Measurements from ENCODE around the gene BDP1.
"Not testable (repeated sequence)": the region's sequence is repeated elsewhere in the genome, so short reads cannot be mapped to it uniquely, and the experiment has no call there.

Gene BDP1

GRCh38 chr5:71575588-71575987 is 120.1 kb downstream of the BDP1 start:
- not testable (repeated sequence) for DNase-seq

- DNase-seq: no peak
These were observed 120.8 kb downstream of the BDP1 start for GRCh38 chr5:71576241-71576640.

DNA sequence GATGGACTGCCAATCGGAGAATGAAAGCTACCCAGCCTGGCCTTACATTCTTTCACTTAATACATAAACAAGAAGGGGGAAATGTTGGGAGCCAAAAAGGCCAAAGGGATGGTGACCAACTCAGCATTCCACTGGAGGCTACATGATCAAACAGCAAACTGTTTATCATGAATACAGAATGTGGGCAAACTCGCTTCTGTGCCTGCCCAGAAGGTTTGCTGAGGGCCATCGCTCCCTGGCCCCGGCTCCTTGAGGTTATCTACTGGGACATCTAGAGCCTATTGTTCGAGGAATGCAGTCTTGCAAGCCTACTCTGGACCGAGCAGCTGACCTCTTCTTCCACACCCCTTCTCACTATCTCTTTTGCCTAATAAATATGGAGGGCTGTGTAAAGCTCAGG is 122.4 kb downstream of the BDP1 start:
- DNase-seq: not testable (repeated sequence)

DNA sequence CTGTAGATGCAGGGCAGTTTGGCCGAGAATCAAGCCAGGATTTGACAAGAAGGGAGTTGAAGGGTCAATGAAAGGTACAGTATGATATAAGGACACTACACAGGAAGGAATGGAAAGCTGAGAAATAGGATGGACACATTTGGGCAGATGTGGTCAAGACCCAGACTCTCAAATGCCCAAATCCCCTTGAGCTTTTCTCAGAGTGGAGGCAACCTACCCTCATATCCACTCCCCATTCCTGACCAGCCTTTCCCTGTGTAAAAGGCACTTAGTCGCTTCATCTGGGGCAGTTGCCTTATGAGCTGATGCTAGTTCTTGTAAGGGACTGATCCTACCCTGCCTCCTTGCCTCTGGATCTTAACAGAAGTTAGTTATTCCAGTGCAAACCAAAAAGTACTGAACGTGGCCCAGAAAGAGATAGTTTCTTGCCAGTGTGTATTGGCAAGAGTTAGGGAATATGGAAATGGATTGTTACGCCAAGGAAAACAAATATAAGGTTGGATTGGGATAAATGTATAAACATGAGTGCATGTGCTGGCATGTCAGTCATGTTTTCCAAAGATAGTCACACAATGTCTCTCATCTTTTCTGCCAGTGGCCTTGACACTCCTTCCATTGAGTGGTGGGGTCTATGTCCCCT is 127.6 kb downstream of the BDP1 start:
- DNase-seq: no peak

- DNase-seq: no peak
These were observed 130.8 kb downstream of the BDP1 start for GRCh38 chr5:71586052-71586940.

DNA sequence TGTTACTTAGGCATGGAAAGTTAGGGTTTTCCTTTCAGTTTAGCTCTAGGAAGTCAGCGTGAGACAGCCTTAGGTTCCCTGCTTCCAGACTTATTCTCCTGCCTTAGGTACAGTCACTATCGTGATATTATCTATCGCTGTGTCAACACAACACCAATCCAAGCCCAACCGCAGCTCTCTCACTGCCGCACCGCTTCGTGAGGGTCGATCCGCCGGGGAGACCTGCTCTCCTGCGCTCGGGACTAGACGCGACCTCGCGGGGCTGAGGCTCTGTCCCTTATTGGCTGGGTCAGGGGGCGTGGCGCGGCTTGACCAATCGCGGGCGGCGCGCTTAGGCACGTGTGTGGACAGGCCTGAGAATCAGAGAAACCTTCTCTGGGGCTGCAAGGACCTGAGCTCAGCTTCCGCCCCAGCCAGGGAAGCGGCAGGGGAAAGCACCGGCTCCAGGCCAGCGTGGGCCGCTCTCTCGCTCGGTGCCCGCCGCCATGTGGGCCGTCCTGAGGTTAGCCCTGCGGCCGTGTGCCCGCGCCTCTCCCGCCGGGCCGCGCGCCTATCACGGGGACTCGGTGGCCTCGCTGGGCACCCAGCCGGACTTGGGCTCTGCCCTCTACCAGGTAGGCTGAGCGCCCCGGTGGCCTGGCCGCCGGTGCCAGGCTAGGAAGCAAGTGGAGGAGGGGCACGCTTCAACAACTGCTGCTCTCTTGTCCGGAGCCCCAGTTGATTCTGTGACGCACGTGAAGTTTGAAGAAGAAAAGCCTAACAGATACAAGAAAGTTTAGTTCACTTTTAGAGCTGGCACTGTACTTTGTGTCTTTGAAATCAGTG is 131.7 kb downstream of the BDP1 start, which contains the start of gene MCCC2:
Gene MCCC2, plus strand, starts transcription at position 400 of the 825 bp plus-strand sequence. Its CDS starts 86 bp downstream, at position 486.
- DNase-seq: peak; percentile 74 to 75

DNA sequence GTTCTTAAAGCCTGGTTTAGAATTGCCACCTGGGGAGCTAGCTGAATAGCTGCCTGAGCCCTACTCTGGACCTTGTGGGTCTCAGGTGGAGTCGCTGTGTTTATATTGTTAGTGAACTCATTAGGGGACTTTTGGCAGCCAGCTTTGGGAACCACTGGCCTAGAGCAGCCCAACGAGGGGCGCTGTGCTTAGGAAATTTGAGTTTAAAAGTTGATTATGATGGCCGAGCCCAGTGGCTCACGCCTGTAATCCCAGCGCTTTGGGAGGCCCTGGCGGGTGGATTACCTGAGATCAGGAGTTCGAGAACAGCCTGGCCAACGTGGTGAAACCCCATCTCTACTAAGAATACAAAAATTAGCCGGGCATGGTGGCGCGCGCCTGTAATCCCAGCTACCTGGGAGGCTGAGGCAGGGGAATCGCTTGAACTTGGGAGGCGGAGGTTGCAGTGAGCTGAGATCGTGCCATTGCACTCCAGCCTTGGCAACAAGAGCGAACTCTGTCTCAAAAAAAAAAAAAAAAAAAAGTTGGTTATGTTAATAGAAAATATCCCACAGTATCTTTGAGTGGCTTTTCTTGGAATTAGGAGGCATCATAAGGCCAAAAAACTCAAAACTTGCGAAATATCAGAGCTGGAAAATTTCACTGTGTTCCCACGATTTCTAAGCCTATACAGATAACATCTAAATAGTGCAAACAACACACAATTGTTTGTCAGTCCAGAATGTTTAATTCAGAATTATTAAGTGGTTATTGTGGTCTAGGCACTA is 132.5 kb downstream of the BDP1 start:
- DNase-seq: no peak

GRCh38 chr5:71588533-71588885 is 133.1 kb downstream of the BDP1 start:
- no peak for DNase-seq

GRCh38 chr5:71589903-71590302 is 134.5 kb downstream of the BDP1 start:
- DNase-seq: no peak

DNA sequence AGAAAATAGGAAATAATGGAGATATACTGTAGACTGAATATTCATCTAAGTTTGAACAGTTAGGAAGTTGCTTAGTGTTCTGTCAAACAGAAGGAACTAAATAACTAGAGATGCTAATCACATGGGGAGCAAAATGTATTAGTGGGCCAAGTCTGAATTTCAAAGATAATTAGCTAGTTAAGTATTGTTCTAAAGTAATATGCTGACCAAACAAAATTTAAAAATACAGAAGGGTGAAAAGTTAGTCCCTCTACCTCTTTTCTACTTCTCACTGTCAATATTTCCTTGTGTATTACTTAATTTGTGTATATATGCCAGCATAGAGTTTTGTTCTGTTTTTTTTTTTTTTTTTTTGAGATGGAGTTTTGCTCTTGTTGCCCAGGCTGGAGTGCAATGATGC is 135.6 kb downstream of the BDP1 start:
- DNase-seq: no peak

GRCh38 chr5:71596169-71596568 is 140.7 kb downstream of the BDP1 start:
- DNase-seq: no peak

DNA sequence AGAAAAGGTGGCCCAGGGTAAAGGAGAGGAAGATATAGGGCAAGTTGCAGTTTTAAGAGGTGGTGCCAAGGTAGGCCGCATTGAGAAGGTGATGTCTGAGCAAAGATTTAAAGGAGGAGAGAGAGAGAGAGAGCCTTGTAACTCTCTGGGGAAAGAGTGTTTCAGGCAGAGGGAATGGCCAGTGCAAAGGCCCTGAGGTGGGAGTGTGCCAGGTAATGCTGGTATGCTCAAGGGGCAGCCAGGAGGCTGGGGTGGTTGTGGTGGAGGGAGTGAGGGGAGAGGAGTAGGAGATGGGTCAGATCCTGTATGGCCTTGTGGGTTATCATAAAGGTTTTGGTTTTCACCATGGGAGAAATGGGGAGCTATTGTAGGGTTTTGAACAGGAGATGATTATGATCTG is 141.6 kb downstream of the BDP1 start:
- no peak for DNase-seq

- no peak for DNase-seq
These were observed 145.3 kb downstream of the BDP1 start for GRCh38 chr5:71600783-71601182.

GRCh38 chr5:71601222-71602026 is 146.0 kb downstream of the BDP1 start:
- no peak for DNase-seq

DNA sequence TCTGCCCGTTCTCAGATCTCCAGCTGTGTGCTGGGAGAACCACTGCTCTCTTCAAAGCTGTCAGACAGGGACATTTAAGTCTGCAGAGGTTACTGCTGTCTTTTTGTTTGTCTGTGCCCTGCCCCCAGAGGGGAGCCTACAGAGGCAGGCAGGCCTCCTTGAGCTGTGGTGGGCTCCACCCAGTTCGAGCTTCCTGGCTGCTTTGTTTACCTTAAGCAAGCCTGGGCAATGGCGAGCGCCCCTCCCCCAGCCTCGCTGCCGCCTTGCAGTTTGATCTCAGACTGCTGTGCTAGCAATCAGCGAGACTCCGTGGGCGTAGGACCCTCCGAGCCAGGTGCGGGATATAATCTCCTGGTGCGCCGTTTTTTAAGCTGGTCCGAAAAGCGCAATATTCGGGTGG is 154.5 kb downstream of the BDP1 start:
- DNase-seq: not testable (repeated sequence)

GRCh38 chr5:71615809-71616208 is 160.4 kb downstream of the BDP1 start:
- no peak for DNase-seq

All from NCI-H1930 (cell line).